Type B pancreatic cell (in vitro differentiated cells): Measurements from ENCODE around the gene MND1. TPM values are rescaled to one million over a fixed set of nuclear protein-coding genes. Genes with fewer than 3 reads are reported as not detected.

Experiments
- DNase-seq: peaks from one replicate; pipeline ENCODE4 v3.0.0; 2021; ENCODE audit warnings: mixed read lengths; ENCODE audit not compliant: unreplicated experiment; ENCODE audit errors: extremely low spot score
- H3K27ac Mint-ChIP-seq: 2 replicates; pipeline ENCODE4 v1.8.0; 2021; ENCODE audit warnings: mild to moderate bottlenecking, mixed read lengths
- H3K27me3 Mint-ChIP-seq: 2 replicates; pipeline ENCODE4 v1.8.0; 2021; ENCODE audit warnings: mixed read lengths
- H3K36me3 Mint-ChIP-seq: 2 replicates; pipeline ENCODE4 v1.8.0; 2021; ENCODE audit warnings: mixed read lengths
- H3K4me1 Mint-ChIP-seq: one replicate; pipeline ENCODE4 v1.8.0; 2021; ENCODE audit warnings: mixed read lengths; ENCODE audit not compliant: unreplicated experiment
- H3K4me3 Mint-ChIP-seq: 2 replicates; pipeline ENCODE4 v1.8.0; 2021; ENCODE audit warnings: mild to moderate bottlenecking, mixed read lengths
- H3K9me3 Mint-ChIP-seq: 2 replicates; pipeline ENCODE4 v1.8.0; 2021; ENCODE audit warnings: mixed read lengths
- total RNA-seq: library from RNA; stranded (reverse); gene quantifications from 2 replicates; pipeline ENCODE4 v1.2.1, GENCODE V29; 2021; ENCODE audit warnings: low replicate concordance
- TF ChIP-seq, protein P1 (sequence below): fragments of 200-600 bp; sonication (generic); conservative IDR thresholded peaks from 2 replicates; pipeline ENCODE4 v1.5.0; 2021; ENCODE audit warnings: antibody characterized with exemption, mild to moderate bottlenecking

Gene MND1
- total RNA-seq, 1 donor from 2014 or later: 15.2 TPM

DNA sequence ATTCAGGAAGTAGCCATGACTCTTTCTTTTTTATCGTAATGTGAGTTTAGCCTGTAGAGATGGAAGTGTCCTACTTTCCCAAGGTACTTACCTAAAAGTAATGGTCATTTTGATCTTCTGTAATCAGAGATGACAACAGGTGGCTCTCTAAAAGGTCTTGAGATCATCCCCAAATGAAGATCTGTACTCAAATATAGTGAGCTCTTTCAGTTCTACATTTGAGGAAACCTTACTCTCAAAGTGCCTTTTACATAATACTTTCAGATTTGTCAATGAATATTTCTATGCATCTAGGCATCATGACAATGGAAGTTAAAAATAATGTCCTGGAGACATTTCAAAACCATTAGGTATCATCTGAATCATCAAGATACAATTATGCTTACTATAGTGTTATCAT, 17.2 kb upstream of the MND1 start:
- H3K4me1 Mint-ChIP-seq: peaks cover 7% of the 10 kb centered on the region
- no peak overlapping the region for H3K27ac Mint-ChIP-seq
- TF ChIP-seq, protein P1, sequence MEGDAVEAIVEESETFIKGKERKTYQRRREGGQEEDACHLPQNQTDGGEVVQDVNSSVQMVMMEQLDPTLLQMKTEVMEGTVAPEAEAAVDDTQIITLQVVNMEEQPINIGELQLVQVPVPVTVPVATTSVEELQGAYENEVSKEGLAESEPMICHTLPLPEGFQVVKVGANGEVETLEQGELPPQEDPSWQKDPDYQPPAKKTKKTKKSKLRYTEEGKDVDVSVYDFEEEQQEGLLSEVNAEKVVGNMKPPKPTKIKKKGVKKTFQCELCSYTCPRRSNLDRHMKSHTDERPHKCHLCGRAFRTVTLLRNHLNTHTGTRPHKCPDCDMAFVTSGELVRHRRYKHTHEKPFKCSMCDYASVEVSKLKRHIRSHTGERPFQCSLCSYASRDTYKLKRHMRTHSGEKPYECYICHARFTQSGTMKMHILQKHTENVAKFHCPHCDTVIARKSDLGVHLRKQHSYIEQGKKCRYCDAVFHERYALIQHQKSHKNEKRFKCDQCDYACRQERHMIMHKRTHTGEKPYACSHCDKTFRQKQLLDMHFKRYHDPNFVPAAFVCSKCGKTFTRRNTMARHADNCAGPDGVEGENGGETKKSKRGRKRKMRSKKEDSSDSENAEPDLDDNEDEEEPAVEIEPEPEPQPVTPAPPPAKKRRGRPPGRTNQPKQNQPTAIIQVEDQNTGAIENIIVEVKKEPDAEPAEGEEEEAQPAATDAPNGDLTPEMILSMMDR: no peak
- H3K27me3 Mint-ChIP-seq: no peaks in the 10 kb centered on the region
- no peaks in the 10 kb centered on the region for H3K9me3 Mint-ChIP-seq
- no peak for DNase-seq
- no peak overlapping the region for H3K4me3 Mint-ChIP-seq
- peaks cover 27% of the 10 kb centered on the region for H3K36me3 Mint-ChIP-seq

- Mint-ChIP-seq H3K9me3 (no peaks in the 10 kb centered on the region), H3K4me3 (no peak overlapping the region), H3K27ac (no peak overlapping the region), H3K4me1 (no peaks in the 10 kb centered on the region), H3K36me3 (peaks cover 31% of the 10 kb centered on the region), H3K27me3 (no peaks in the 10 kb centered on the region)
- TF ChIP-seq, protein P1: no peak
- no peak for DNase-seq
These were observed 11.6 kb upstream of the MND1 start for GRCh38 chr4:153332936-153333335.

DNA sequence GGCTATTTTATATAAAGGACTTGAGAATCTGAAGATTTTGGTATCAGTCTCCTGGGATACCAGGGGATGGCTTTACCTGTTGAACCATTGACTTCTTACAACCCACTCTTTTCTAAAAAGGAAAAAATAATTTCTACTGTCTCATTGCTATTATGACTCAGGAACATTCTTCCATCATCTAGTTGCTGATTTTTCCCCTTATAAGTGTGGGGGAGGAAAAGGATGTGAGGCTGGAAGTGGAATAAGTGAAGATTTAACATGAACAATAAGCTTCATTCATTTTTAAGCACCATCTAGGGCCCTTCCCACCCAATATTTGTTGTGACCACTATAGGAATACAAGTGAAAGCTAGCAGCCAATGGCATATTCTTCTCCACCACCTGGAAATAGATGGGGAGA, 10.6 kb upstream of the MND1 start:
- no peaks in the 10 kb centered on the region for H3K27me3 Mint-ChIP-seq
- H3K4me3 Mint-ChIP-seq: no peak overlapping the region
- no peaks in the 10 kb centered on the region for H3K9me3 Mint-ChIP-seq
- DNase-seq: no peak
- H3K27ac Mint-ChIP-seq: no peak overlapping the region
- TF ChIP-seq, protein P1: no peak
- peaks cover 27% of the 10 kb centered on the region for H3K36me3 Mint-ChIP-seq
- H3K4me1 Mint-ChIP-seq: no peaks in the 10 kb centered on the region

DNA sequence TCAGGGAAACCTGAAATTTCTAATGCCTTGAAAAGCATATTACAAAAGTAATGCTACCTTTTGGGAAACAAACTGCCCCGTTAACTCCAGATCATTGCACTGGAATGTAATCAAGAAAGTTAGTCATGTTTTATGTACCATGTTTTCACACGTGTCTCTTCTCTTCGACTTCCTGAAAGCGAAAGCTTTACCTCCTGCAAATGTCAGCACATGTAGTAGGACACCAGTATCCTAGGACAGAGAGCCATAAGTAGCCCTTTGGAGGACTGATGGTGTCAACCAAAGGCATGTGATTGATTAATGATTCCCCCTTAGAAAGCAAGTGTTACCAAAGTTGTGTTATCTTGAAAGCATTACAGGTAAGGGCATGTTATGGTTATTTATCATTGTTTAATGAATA, 8.8 kb upstream of the MND1 start:
- peaks cover 21% of the 10 kb centered on the region for H3K36me3 Mint-ChIP-seq
- H3K4me3 Mint-ChIP-seq: no peak overlapping the region
- no peaks in the 10 kb centered on the region for H3K9me3 Mint-ChIP-seq

GRCh38 chr4:153337686-153338085, 6.8 kb upstream of the MND1 start:
- Mint-ChIP-seq H3K4me3 (no peak overlapping the region), H3K27me3 (no peaks in the 10 kb centered on the region), H3K9me3 (no peaks in the 10 kb centered on the region), H3K27ac (no peak overlapping the region), H3K4me1 (no peaks in the 10 kb centered on the region), H3K36me3 (peaks cover 18% of the 10 kb centered on the region)
- no peak for DNase-seq
- TF ChIP-seq, protein P1: no peak

More for the DNA sequence above, 8.8 kb upstream of the MND1 start:
- Mint-ChIP-seq H3K27ac (no peak overlapping the region), H3K27me3 (no peaks in the 10 kb centered on the region), H3K4me1 (no peaks in the 10 kb centered on the region)
- TF ChIP-seq, protein P1: no peak
- DNase-seq: no peak

GRCh38 chr4:153341575-153342090, 2.9 kb upstream of the MND1 start:
- H3K36me3 Mint-ChIP-seq: peaks cover 3% of the 10 kb centered on the region
- TF ChIP-seq, protein P1: no peak
- H3K4me1 Mint-ChIP-seq: peaks cover 2% of the 10 kb centered on the region
- H3K27me3 Mint-ChIP-seq: peaks cover 4% of the 10 kb centered on the region
- H3K27ac Mint-ChIP-seq: peak overlapping the region; percentile 30
- DNase-seq: no peak
- no peaks in the 10 kb centered on the region for H3K9me3 Mint-ChIP-seq
- H3K4me3 Mint-ChIP-seq: no peak overlapping the region
